ENCODE results near the gene LPP.

DNA sequence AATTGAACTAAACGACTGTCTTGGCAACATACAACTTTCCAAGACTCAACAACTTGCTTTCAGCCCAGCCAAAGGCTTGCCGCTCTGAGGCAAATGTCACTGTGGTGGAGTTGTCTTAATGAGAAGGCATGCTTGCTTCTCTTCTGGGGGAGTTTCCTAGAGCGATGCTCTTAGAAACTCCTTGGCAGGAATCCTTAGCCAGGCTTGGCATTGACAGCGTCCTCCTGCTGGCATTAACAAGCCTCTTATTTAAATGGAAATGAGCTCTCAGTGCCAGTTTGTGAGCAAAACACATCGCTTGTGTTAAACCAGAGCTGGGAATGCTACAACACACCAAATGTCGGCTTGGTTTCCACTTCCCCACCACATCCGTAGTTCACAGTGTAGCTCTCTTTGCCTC, 752.3 kb downstream of the LPP start:
- TF ChIP-seq GATA3 (IDR thresholded peaks at IDR 0.05; ENCODE audit: low read depth, low read length) (no peak), GATA2 (IDR thresholded peaks at IDR 0.05; ENCODE audit: low read depth, low read length) (no peak)

All from SH-SY5Y (cell line).